Neutrophil (primary cell): ENCODE measurements around the gene ABI3.

Experiments
- H3K27ac ChIP-seq: fragments of 200-600 bp; sonication (generic); 2 replicates; pipeline ENCODE4 v1.5.1; 2016; ENCODE audit warnings: mild to moderate bottlenecking, moderate library complexity
- H3K27me3 ChIP-seq: fragments of 200-600 bp; sonication (generic); 2 replicates; pipeline ENCODE4 v1.6.0; 2016; ENCODE audit warnings: mild to moderate bottlenecking
- H3K36me3 ChIP-seq: fragments of 200-600 bp; sonication (generic); 2 replicates; pipeline ENCODE4 v1.5.1; 2017
- H3K4me1 ChIP-seq, 2 experiments: fragments of 200-600 bp in 1 of 2; sonication (generic) in 1 of 2; 1 replicate in 1 of 2; 2 replicates in 1 of 2; pipeline versions ENCODE4 v1.5.1 to v1.6.1; 2013 to 2016; ENCODE audit warnings: low read depth in 1 of 2, low read length in 1 of 2, mild to moderate bottlenecking in 1 of 2, moderate library complexity in 1 of 2; ENCODE audit not compliant: control insufficient read depth in 1 of 2, insufficient read depth in 1 of 2
- H3K4me3 ChIP-seq, 2 experiments: fragments of 200-600 bp in 1 of 2; sonication (generic) in 1 of 2; 1 replicate in 1 of 2; 2 replicates in 1 of 2; pipeline ENCODE4 v1.5.1; 2013 to 2016; ENCODE audit warnings: low read depth in 1 of 2, low read length in 1 of 2, mild to moderate bottlenecking in 1 of 2, moderate library complexity in 1 of 2
- H3K9me3 ChIP-seq: fragments of 200-600 bp; sonication (generic); 2 replicates; pipeline ENCODE4 v1.5.1; 2016
- TF ChIP-seq, protein P1 (sequence below): fragments of 200-600 bp; sonication (generic); IDR thresholded peaks from 2 replicates; pipeline ENCODE4 v1.5.1; 2016; ENCODE audit warnings: antibody characterized with exemption

ABI3 gene

GRCh38 chr17:49229805-49230600, 19.5 kb downstream of the ABI3 start:
- Histone ChIP-seq H3K27ac (peak overlapping the region; percentile 93), H3K27me3 (peaks cover 23% of the 10 kb centered on the region)
- TF ChIP-seq, protein P1, sequence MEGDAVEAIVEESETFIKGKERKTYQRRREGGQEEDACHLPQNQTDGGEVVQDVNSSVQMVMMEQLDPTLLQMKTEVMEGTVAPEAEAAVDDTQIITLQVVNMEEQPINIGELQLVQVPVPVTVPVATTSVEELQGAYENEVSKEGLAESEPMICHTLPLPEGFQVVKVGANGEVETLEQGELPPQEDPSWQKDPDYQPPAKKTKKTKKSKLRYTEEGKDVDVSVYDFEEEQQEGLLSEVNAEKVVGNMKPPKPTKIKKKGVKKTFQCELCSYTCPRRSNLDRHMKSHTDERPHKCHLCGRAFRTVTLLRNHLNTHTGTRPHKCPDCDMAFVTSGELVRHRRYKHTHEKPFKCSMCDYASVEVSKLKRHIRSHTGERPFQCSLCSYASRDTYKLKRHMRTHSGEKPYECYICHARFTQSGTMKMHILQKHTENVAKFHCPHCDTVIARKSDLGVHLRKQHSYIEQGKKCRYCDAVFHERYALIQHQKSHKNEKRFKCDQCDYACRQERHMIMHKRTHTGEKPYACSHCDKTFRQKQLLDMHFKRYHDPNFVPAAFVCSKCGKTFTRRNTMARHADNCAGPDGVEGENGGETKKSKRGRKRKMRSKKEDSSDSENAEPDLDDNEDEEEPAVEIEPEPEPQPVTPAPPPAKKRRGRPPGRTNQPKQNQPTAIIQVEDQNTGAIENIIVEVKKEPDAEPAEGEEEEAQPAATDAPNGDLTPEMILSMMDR: no peak

GRCh38 chr17:49230636-49231562, 20.4 kb downstream of the ABI3 start, which contains the start of gene PHOSPHO1:
Gene PHOSPHO1 (minus strand): TSS chr17:49230787. CDS start chr17:49226691, 4,096 bp downstream.
- H3K4me3 ChIP-seq: peak within 1 kb of the TSS; percentile 94 to 95
- TF ChIP-seq, protein P1: peak; percentile 66
- peaks cover 77 to 79% of the 10 kb centered on the region in 2 experiments for H3K4me1 ChIP-seq
- peaks cover 14% of the 10 kb centered on the region for H3K27me3 ChIP-seq
- H3K9me3 ChIP-seq: no peaks in the 10 kb centered on the region
- peak within 1 kb of the TSS; percentile 93 for H3K27ac ChIP-seq
- peaks cover 19% of the 10 kb centered on the region for H3K36me3 ChIP-seq

More at GRCh38 chr17:49229805-49230600, 19.5 kb downstream of the ABI3 start:
- Histone ChIP-seq H3K9me3 (no peaks in the 10 kb centered on the region), H3K4me1 (peaks cover 72 to 79% of the 10 kb centered on the region in 2 experiments), H3K4me3 (peak overlapping the region; percentile 94 to 95), H3K36me3 (peaks cover 28% of the 10 kb centered on the region)

GRCh38 chr17:49231563-49231894, 21.0 kb downstream of the ABI3 start:
- Histone ChIP-seq H3K27ac (peak overlapping the region; percentile 93), H3K36me3 (peaks cover 13% of the 10 kb centered on the region), H3K27me3 (peaks cover 8% of the 10 kb centered on the region), H3K4me3 (peak overlapping the region; percentile 94 to 95), H3K4me1 (peaks cover 79 to 83% of the 10 kb centered on the region in 2 experiments), H3K9me3 (no peaks in the 10 kb centered on the region)
- TF ChIP-seq, protein P1: no peak

GRCh38 chr17:49234509-49235080, 24.1 kb downstream of the ABI3 start:
- H3K27me3 ChIP-seq: no peaks in the 10 kb centered on the region

DNA sequence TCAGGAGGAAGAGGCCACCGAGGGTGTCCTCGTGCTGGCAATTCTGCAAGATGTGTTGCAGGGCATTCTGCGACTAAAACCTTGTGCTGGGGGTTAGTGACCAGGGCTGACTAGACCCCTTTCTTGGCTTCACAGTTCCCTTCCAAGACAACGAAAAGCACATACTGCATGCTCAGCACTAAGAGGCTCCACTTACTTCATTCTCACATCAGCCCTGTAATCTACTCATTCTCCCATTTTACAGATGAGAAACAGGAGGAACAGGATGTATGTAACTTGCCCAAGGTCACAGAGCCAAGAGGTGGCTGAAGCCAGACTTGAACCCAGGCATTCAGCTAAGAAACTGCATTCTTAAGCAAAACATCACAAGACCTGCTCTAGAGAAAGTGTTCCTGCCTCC, 25.4 kb downstream of the ABI3 start:
- Histone ChIP-seq H3K27me3 (no peaks in the 10 kb centered on the region), H3K9me3 (no peaks in the 10 kb centered on the region), H3K4me3 (peak overlapping the region; percentile 43 to 51), H3K27ac (peak overlapping the region; percentile 99), H3K36me3 (no peaks in the 10 kb centered on the region), H3K4me1 (peaks cover 90% of the 10 kb centered on the region in 2 experiments)
- TF ChIP-seq, protein P1: no peak

More at GRCh38 chr17:49234509-49235080, 24.1 kb downstream of the ABI3 start:
- H3K4me1 ChIP-seq: peaks cover 82 to 85% of the 10 kb centered on the region in 2 experiments
- H3K4me3 ChIP-seq: peak overlapping the region; percentile 43 to 51
- TF ChIP-seq, protein P1: no peak
- no peaks in the 10 kb centered on the region for H3K9me3 ChIP-seq
- H3K27ac ChIP-seq: peak overlapping the region; percentile 99
- no peaks in the 10 kb centered on the region for H3K36me3 ChIP-seq
